HEK293T (cell line): ENCODE data around the gene CDH13.

Experiments used
- CTCF ChIA-PET: fragments of 350-600 bp; formaldehyde crosslinking; extraction: SDS; loops from one replicate; lab custom pipeline; 2021; ENCODE audit warnings: antibody characterized with exemption, inconsistent platforms; lab: Yijun Ruan, JAX
- POLR2A ChIA-PET: fragments of 350-600 bp; formaldehyde crosslinking; extraction: SDS; loops from one replicate; lab custom pipeline; 2020; ENCODE audit warnings: antibody characterized with exemption, inconsistent platforms; lab: Yijun Ruan, JAX
- DNase-seq: peaks from one replicate; pipeline ENCODE4 v3.0.0; 2012; ENCODE audit warnings: mixed read lengths; ENCODE audit errors: extremely low spot score
- ARNT ChIP-seq: fragments of 450-650 bp; IDR thresholded peaks from 2 replicates; pipeline ENCODE4 v1.6.1; 2017; ENCODE audit warnings: mild to moderate bottlenecking
- BHLHE40 ChIP-seq: fragments of 450-650 bp; IDR thresholded peaks from 2 replicates; pipeline ENCODE4 v1.6.1; 2016; ENCODE audit warnings: mild to moderate bottlenecking, moderate library complexity, borderline replicate concordance
- CTBP1 ChIP-seq: fragments of 450-650 bp; IDR thresholded peaks from 2 replicates; pipeline ENCODE4 v1.6.1; 2016; ENCODE audit warnings: borderline replicate concordance
- ELF4 ChIP-seq: fragments of 450-650 bp; IDR thresholded peaks from 2 replicates; pipeline ENCODE4 v1.6.1; 2017; ENCODE audit warnings: antibody characterized with exemption
- FOXA1 ChIP-seq: fragments of 450-650 bp; IDR thresholded peaks from 2 replicates; pipeline ENCODE4 v1.6.1; 2016; ENCODE audit warnings: mild to moderate bottlenecking
- FOXK2 ChIP-seq: fragments of 450-650 bp; IDR thresholded peaks from 2 replicates; pipeline ENCODE4 v1.6.1; 2016; ENCODE audit warnings: mild to moderate bottlenecking
- FOXM1 ChIP-seq: fragments of 450-650 bp; IDR thresholded peaks from 2 replicates; pipeline ENCODE4 v1.6.1; 2017; ENCODE audit warnings: mild to moderate bottlenecking, borderline replicate concordance
- HDGF ChIP-seq: fragments of 450-650 bp; IDR thresholded peaks from 2 replicates; pipeline ENCODE4 v1.6.1; 2017; ENCODE audit warnings: antibody characterized with exemption, borderline replicate concordance
- L3MBTL2 ChIP-seq: fragments of 450-650 bp; conservative IDR thresholded peaks from 2 replicates; pipeline ENCODE4 v1.6.1; 2016; ENCODE audit warnings: mild to moderate bottlenecking
- LEF1 ChIP-seq: fragments of 450-650 bp; IDR thresholded peaks from 2 replicates; pipeline ENCODE4 v1.6.1; 2017; ENCODE audit warnings: mild to moderate bottlenecking, borderline replicate concordance
- NFRKB ChIP-seq: fragments of 450-650 bp; IDR thresholded peaks from 2 replicates; pipeline ENCODE4 v1.6.1; 2016; ENCODE audit warnings: mild to moderate bottlenecking, moderate library complexity
- PKNOX1 ChIP-seq: fragments of 450-650 bp; IDR thresholded peaks from 2 replicates; pipeline ENCODE4 v1.6.1; 2016
- SP1 ChIP-seq: fragments of 450-650 bp; IDR thresholded peaks from 2 replicates; pipeline ENCODE4 v1.6.1; 2017
- SUZ12 ChIP-seq: fragments of 450-650 bp; IDR thresholded peaks from 2 replicates; pipeline ENCODE4 v1.6.1; 2016; ENCODE audit warnings: mild to moderate bottlenecking
- TARDBP ChIP-seq: fragments of 450-650 bp; IDR thresholded peaks from 2 replicates; pipeline ENCODE4 v1.6.1; 2016
- ZNF384 ChIP-seq: fragments of 450-650 bp; IDR thresholded peaks from 2 replicates; pipeline ENCODE4 v1.6.1; 2016

The CDH13 gene

GRCh38 chr16:82636958-82637357, 10.2 kb downstream of the CDH13 start:
- TF ChIP-seq FOXK2 (no peak), FOXA1 (no peak), TARDBP (no peak), ARNT (no peak), PKNOX1 (no peak), HDGF (no peak), CTBP1 (no peak), FOXM1 (no peak), LEF1 (no peak), BHLHE40 (no peak), SUZ12 (no peak), ZNF384 (no peak), NFRKB (no peak)
- ChIA-PET CTCF (interaction anchor here (1.1 kb wide), 1 partner anchor 373 kb away, joined by 3 read pairs; no protein-coding TSS in a partner anchor), POLR2A (no interaction called here)
- no peak for DNase-seq

- ChIA-PET POLR2A (no interaction called here), CTCF (no interaction called here)
- no peak for DNase-seq
- TF ChIP-seq TARDBP = no peak
- TF ChIP-seq SP1 = no peak
- no peak for TF ChIP-seq L3MBTL2
- TF ChIP-seq FOXM1 = no peak
- no peak for TF ChIP-seq CTBP1
- no peak for TF ChIP-seq FOXK2
- TF ChIP-seq BHLHE40 = no peak
- TF ChIP-seq ELF4 = no peak
- no peak for TF ChIP-seq PKNOX1
- no peak for TF ChIP-seq NFRKB
- no peak for TF ChIP-seq ARNT
- no peak for TF ChIP-seq LEF1
- no peak for TF ChIP-seq HDGF
- no peak for TF ChIP-seq ZNF384
Observed at GRCh38 chr16:82638095-82638798, 11.5 kb downstream of the CDH13 start.

GRCh38 chr16:82639263-82639662, 12.5 kb downstream of the CDH13 start:
- TF ChIP-seq LEF1 = no peak
- TF ChIP-seq FOXA1 = no peak
- no peak for TF ChIP-seq ARNT
- TF ChIP-seq PKNOX1 = no peak
- no peak for TF ChIP-seq FOXM1
- no peak for TF ChIP-seq BHLHE40
- no peak for TF ChIP-seq L3MBTL2
- no peak for TF ChIP-seq SP1
- TF ChIP-seq ELF4 = no peak
- TF ChIP-seq ZNF384 = no peak
- no peak for TF ChIP-seq FOXK2
- ChIA-PET POLR2A (no interaction called here), CTCF (interaction anchor here (0.8 to 1.2 kb wide), 2 partner anchors 8 to 19 kb away, joined by 3 to 4 read pairs; no protein-coding TSS in a partner anchor)
- DNase-seq = no peak

- ChIA-PET POLR2A (no interaction called here), CTCF (interaction anchor here (0.8 to 1.2 kb wide), 2 partner anchors 9 to 18 kb away, joined by 3 to 4 read pairs; no protein-coding TSS in a partner anchor)
- no peak for TF ChIP-seq HDGF
- no peak for TF ChIP-seq SP1
- TF ChIP-seq BHLHE40 = no peak
- no peak for TF ChIP-seq CTBP1
- TF ChIP-seq NFRKB = no peak
- TF ChIP-seq ZNF384 = no peak
- TF ChIP-seq L3MBTL2 = no peak
- TF ChIP-seq ELF4 = no peak
- no peak for TF ChIP-seq FOXK2
- no peak for TF ChIP-seq ARNT
- no peak for TF ChIP-seq TARDBP
- no peak for TF ChIP-seq SUZ12
- no peak for TF ChIP-seq PKNOX1
- TF ChIP-seq LEF1 = no peak
- DNase-seq = peak; percentile 47
Observed at GRCh38 chr16:82639666-82640336, 13.0 kb downstream of the CDH13 start.

GRCh38 chr16:82641336-82641984, 14.7 kb downstream of the CDH13 start:
- no peak for TF ChIP-seq CTBP1
- ChIA-PET CTCF (no interaction called here), POLR2A (no interaction called here)
- no peak for DNase-seq
